ENCODE data around the gene COL4A2. TPM values are rescaled to one million over a fixed set of nuclear protein-coding genes. Genes with fewer than 3 reads are reported as not detected.

COL4A2 gene
- total and polyA plus RNA-seq, 2 donors (not counting 1 experiment from before 2014, with no cell fraction given): 0.17 TPM; not detected in 1

- no peaks in the 10 kb centered on the region for H3K9me3 Mint-ChIP-seq (ENCODE audit: insufficient read depth)
- H4K20me1 ChIP-seq (ENCODE audit: control insufficient read depth, insufficient read depth, low read length, poor library complexity, severe bottlenecking): no peaks in the 10 kb centered on the region
- no peak for TF ChIP-seq CTCF (IDR thresholded peaks at IDR 0.05)
- no peak overlapping the region for H3K4me3 ChIP-seq (ENCODE audit: control extremely low read depth in 1 of 5, extremely low read depth in 1 of 5, insufficient read depth in 1 of 5, low read depth in 2 of 5, low read length in 4 of 5)
- peak overlapping the region; percentile 10 for H3K27ac Mint-ChIP-seq
- no peak overlapping the region for H3K27ac ChIP-seq (ENCODE audit: low read length in 2 of 2)
- H3K27me3 ChIP-seq (replicated peaks in 1 of 4; ENCODE audit: control extremely low read depth in 1 of 4, control insufficient read depth in 3 of 4, insufficient read depth in 4 of 4, low read length in 3 of 4): no peaks in the 10 kb centered on the region
- H3K4me1 Mint-ChIP-seq: peaks cover 37% of the 10 kb centered on the region
- no peak overlapping the region for H3K4me3 Mint-ChIP-seq
- H2AFZ ChIP-seq (ENCODE audit: insufficient read depth, low read depth, low read length, poor library complexity, severe bottlenecking): no peak overlapping the region
- DNase-seq (peak; percentile 46), ATAC-seq (ENCODE audit: low read depth) (no peak)
- no peaks in the 10 kb centered on the region for H3K79me2 ChIP-seq (ENCODE audit: control insufficient read depth, insufficient read depth, low read length)
- no peaks in the 10 kb centered on the region for H3K36me3 ChIP-seq (replicated peaks in 1 of 2; ENCODE audit: control extremely low read depth in 1 of 2, control insufficient read depth in 1 of 2, extremely low read depth in 1 of 2, insufficient read depth in 2 of 2, low read length in 1 of 2)
- ChIA-PET CTCF (interaction anchor here (0.6 to 1.6 kb wide), 5 partner anchors 8 to 187 kb away, joined by 3 to 4 read pairs (median 4); partner anchors contain the start of gene RAB20), POLR2A (no interaction called here)
- H3K4me2 ChIP-seq (replicated peaks; ENCODE audit: low read depth, low read length, poor library complexity, severe bottlenecking): no peak overlapping the region
- H3K4me1 ChIP-seq (ENCODE audit: control insufficient read depth in 2 of 2, insufficient read depth in 2 of 2, low read length in 2 of 2): peaks cover 16 to 17% of the 10 kb centered on the region in 2 donors
- intact Hi-C loops (cut with micrococcal nuclease): loop anchor here (5.0 kb wide), 1 partner anchor 259 kb away; no protein-coding TSS in a partner anchor
- no peaks in the 10 kb centered on the region for H3K9me3 ChIP-seq (ENCODE audit: control extremely low read depth in 1 of 3, control insufficient read depth in 2 of 3, insufficient read depth in 1 of 3, low read length in 2 of 3)
- 87% methylated on average over 22 of the region's 22 CpGs for WGBS (ENCODE audit: insufficient coverage)
- peaks cover 4% of the 10 kb centered on the region for H3K27me3 Mint-ChIP-seq
- H3K9ac ChIP-seq (ENCODE audit: low read length): no peak overlapping the region
Measured at GRCh38 chr13:110458594-110459365, 151.7 kb downstream of the COL4A2 start.

- no peaks in the 10 kb centered on the region for H3K27me3 Mint-ChIP-seq
- WGBS (ENCODE audit: insufficient coverage): 95% methylated on average over 15 of the region's 15 CpGs
- H3K27ac ChIP-seq (ENCODE audit: low read length in 2 of 2): no peak overlapping the region
- POLR2A ChIA-PET: no interaction called here
- no peaks in the 10 kb centered on the region for H3K36me3 ChIP-seq (replicated peaks in 1 of 2; ENCODE audit: control extremely low read depth in 1 of 2, control insufficient read depth in 1 of 2, extremely low read depth in 1 of 2, insufficient read depth in 2 of 2, low read length in 1 of 2)
- intact Hi-C loops (cut with micrococcal nuclease): no loop called here
- peaks cover 47% of the 10 kb centered on the region for H3K4me1 Mint-ChIP-seq
- no peaks in the 10 kb centered on the region for H3K9me3 ChIP-seq (ENCODE audit: control extremely low read depth in 1 of 3, control insufficient read depth in 2 of 3, insufficient read depth in 1 of 3, low read length in 2 of 3)
- no peak overlapping the region for H3K4me3 Mint-ChIP-seq
- H3K27me3 ChIP-seq (replicated peaks in 1 of 4; ENCODE audit: control extremely low read depth in 1 of 4, control insufficient read depth in 3 of 4, insufficient read depth in 4 of 4, low read length in 3 of 4): no peaks in the 10 kb centered on the region
- ATAC-seq (ENCODE audit: low read depth) (no peak), DNase-seq (no peak)
- no peaks in the 10 kb centered on the region for H3K79me2 ChIP-seq (ENCODE audit: control insufficient read depth, insufficient read depth, low read length)
- H4K20me1 ChIP-seq (ENCODE audit: control insufficient read depth, insufficient read depth, low read length, poor library complexity, severe bottlenecking): no peaks in the 10 kb centered on the region
- no peak overlapping the region for H3K27ac Mint-ChIP-seq
- no peak overlapping the region for H3K9ac ChIP-seq (ENCODE audit: low read length)
- H3K4me1 ChIP-seq (ENCODE audit: control insufficient read depth in 2 of 2, insufficient read depth in 2 of 2, low read length in 2 of 2): peaks cover 23 to 25% of the 10 kb centered on the region in 2 donors
- H2AFZ ChIP-seq (ENCODE audit: insufficient read depth, low read depth, low read length, poor library complexity, severe bottlenecking): no peak overlapping the region
- H3K9me3 Mint-ChIP-seq (ENCODE audit: insufficient read depth): no peaks in the 10 kb centered on the region
- no peak for TF ChIP-seq EZH2 (IDR thresholded peaks at IDR 0.05; ENCODE audit: borderline replicate concordance, insufficient read depth, low read depth, low read length, poor library complexity, severe bottlenecking)
- TF ChIP-seq CTCF (IDR thresholded peaks at IDR 0.05): no peak
- no peak overlapping the region for H3K4me2 ChIP-seq (replicated peaks; ENCODE audit: low read depth, low read length, poor library complexity, severe bottlenecking)
- H3K4me3 ChIP-seq (ENCODE audit: control extremely low read depth in 1 of 5, extremely low read depth in 1 of 5, insufficient read depth in 1 of 5, low read depth in 2 of 5, low read length in 4 of 5): no peak overlapping the region
- CTCF ChIA-PET: interaction anchor here (1.1 to 1.2 kb wide), 2 partner anchors 9 to 453 kb away, joined by 3 to 4 read pairs; no protein-coding TSS in a partner anchor
Measured at GRCh38 chr13:110462091-110462490, 155.0 kb downstream of the COL4A2 start.

All from B cell (primary cell).